Heart left ventricle (tissue), 16 donors: ENCODE results near the gene RHOH. TPM values are rescaled to one million over a fixed set of nuclear protein-coding genes. Genes with fewer than 3 reads are reported as not detected.
A peak's percentile ranks its signal among the peaks of the same experiment; 100 is the strongest.

Experiments used
- ATAC-seq, 4 donors: fragments of 200-7000 bp; cut with Tn5 transposase; one replicate each; pipeline ENCODE4 v1.9.1; 2020 to 2022; ENCODE audit warnings: moderate library complexity in 4 of 4, mild to moderate bottlenecking in 3 of 4, moderate number of reproducible peaks in 1 of 4
- DNase-seq, 5 donors: peaks; one replicate each; pipeline ENCODE4 v3.0.0-alpha.2; 2020
- H3K27ac ChIP-seq, 12 donors: fragments of 200-600 bp; sonication (generic) in 4 of 12; one replicate each; pipeline versions ENCODE4 v1.5.0 to v1.8.0; 2016 to 2022; ENCODE audit warnings: mild to moderate bottlenecking in 2 of 12
- H3K27me3 ChIP-seq, 9 donors: fragments of 200-600 bp; sonication (generic) in 2 of 9; one replicate each; pipeline versions ENCODE4 v1.5.1 to v1.8.0; 2016 to 2022; ENCODE audit warnings: mild to moderate bottlenecking in 3 of 9
- H3K36me3 ChIP-seq, 9 donors: fragments of 200-600 bp; sonication (generic) in 2 of 9; one replicate each; pipeline versions ENCODE4 v1.5.0 to v1.8.0; 2018 to 2022; ENCODE audit warnings: mild to moderate bottlenecking in 2 of 9
- H3K4me1 ChIP-seq, 12 donors: fragments of 200-600 bp; sonication (generic) in 4 of 12; one replicate each; pipeline versions ENCODE4 v1.5.0 to v1.8.0; 2016 to 2022; ENCODE audit warnings: mild to moderate bottlenecking in 3 of 12
- H3K4me3 ChIP-seq, 12 donors: fragments of 200-600 bp; sonication (generic) in 4 of 12; one replicate each; pipeline versions ENCODE4 v1.5.0 to v1.8.0; 2017 to 2022; ENCODE audit warnings: mild to moderate bottlenecking in 9 of 12, moderate library complexity in 4 of 12
- H3K9me3 ChIP-seq, 12 donors: fragments of 200-600 bp; sonication (generic) in 4 of 12; one replicate each; pipeline versions ENCODE4 v1.5.0 to v1.8.0; 2016 to 2022; ENCODE audit warnings: mild to moderate bottlenecking in 1 of 12
- POLR2A ChIP-seq, 2 donors: fragments of 450-650 bp; IDR thresholded peaks; one replicate each; pipeline ENCODE4 v1.6.1; 2017; ENCODE audit warnings: antibody characterized with exemption in 2 of 2, mild to moderate bottlenecking in 2 of 2, moderate library complexity in 2 of 2
- WGBS, 4 donors: extraction: QIAGEN DNeasy Blood & Tissue Kit in 2 of 4; methylation state at CpG; one replicate each; pipeline versions ENCODE4 v1.1.5 to v1.1.7; 2013 to 2018; 5-methylcytosine and 5-hydroxymethylcytosine counted together
- intact Hi-C, 10 donors: fragments of 100-400 bp; cut with DNase I; formaldehyde crosslinking; loops; one replicate each; pipeline versions ENCODE4 v1.11.1 to v1.14.2; 2022
- polyA plus RNA-seq, 2 donors: library from polyadenylated mRNA; stranded (reverse); fragments of 200-250 nt; gene quantifications; one replicate each; pipeline ENCODE4 v1.2.3, GENCODE V29; 2013
- total RNA-seq, 9 donors: library from RNA; depleted of rRNA in 2 of 9; stranded (reverse); fragments of >200 nt in 2 of 9; fragmentation: NEBNext Ultra II Directional in 3 of 9; extraction: Animal tissue kit (Norgen Biotek cat#: 25700) in 3 of 9; gene quantifications; one replicate each; pipeline versions ENCODE4 v1.1.0 to v1.2.4, GENCODE V29; 2016 to 2023
- TF ChIP-seq, protein P1 (sequence below), 12 donors: fragments of 200-600 bp; sonication (generic) in 4 of 12; IDR thresholded peaks; one replicate each; pipeline versions ENCODE4 v1.5.0 to v1.8.0; 2018 to 2022; ENCODE audit warnings: antibody characterized with exemption in 12 of 12, mild to moderate bottlenecking in 5 of 12
- donor health status: ischemic (EF 13 %, LVEDD 7.1; RV severe dilation, severe dysfunction).
- donor health status: healthy with polysubstance abuse.
- donor health status: DM: no; HTN: yes; CAD: no.
- donor health status: DM: no; HTN: no; CAD: no.
- donor health status: ischemic (EF 25% LVEDD 6.9; RV normal size, moderate dysfunction).
- donor health status: ischemic (EF 25% LVEDD 5.7; RV mildly dilated, moderate dysfunction).
- donor health status: healthy.
- donor health status: DM: yes; HTN: yes; CAD: no.
- donor health status: ischemic (EF 35%, LVEDD 5.7; RV mildly dilated, moderate dysfunction).
- donor health status: nonischemic (EF 11% LVEDD 7.7; RV severe dilation, severe dysfunction).
- donor health status: DM: yes; HTN: yes; CAD: no.
- donor health status: PGD.
- donor health status: ischemic (EF 29% LVEDD 5.4; RV normal size, mild dysfunction).
- donor health status: nonischemic (EF 23%, LVEDD 6.1; RV moderate dilation, normal function).

Gene RHOH
- total and polyA plus RNA-seq, 11 donors: 0.30 to 6.6 (median 0.59) TPM; not detected in 5

DNA sequence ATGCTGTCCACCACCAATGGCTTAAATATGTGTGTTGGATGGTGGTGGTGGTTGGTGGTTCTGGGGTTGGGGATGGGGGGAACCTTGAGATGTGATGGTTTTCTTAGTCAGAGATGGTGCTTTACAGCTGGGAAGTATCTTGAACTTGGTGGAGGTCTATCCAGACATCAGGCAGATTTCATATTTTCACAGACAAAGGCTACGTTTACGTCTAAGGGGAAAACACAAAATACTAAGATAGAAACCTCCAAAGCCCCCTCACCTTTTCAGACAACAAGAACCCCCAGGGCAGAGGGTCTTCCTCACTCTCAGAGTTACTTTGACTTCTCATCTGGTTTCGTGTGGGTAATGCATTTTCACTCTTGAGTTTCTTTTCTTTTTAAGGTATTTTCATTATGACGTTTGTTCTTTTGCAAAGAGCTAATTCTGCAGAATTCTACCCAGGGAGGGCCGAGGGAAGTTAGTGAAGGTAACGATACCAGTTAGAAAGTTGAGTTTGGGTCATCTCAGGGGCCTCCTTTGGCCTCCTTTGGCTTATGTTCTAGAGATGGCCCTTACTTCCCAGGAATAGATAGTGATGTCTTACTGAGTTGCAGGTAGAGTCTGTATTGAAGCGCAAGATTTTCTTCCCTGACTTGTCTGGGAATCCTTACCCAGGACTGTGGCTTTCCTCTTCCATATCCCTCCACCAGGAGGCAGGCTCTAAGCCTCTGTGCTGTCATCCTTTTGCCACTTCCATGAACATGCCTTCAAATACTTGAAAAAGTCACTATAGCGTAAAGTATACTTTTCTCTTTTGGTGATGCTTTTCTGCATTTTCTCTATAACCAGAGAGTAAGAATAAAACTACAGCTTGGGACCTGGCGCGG, 31.9 kb downstream of the RHOH start:
- no peaks in the 10 kb centered on the region for H3K9me3 ChIP-seq
- intact Hi-C loops: no loop called here
- ATAC-seq: no peak
- no peak for DNase-seq
- H3K36me3 ChIP-seq: no peaks in the 10 kb centered on the region
- H3K27me3 ChIP-seq: no peaks in the 10 kb centered on the region
- 91 to 95% (median 92%) methylated on average over 10 of the region's 10 CpGs for WGBS, 4 donors
- no peak overlapping the region for H3K4me3 ChIP-seq
- peaks cover 0 to 46% (median 0%) of the 10 kb centered on the region in 12 donors for H3K4me1 ChIP-seq
- H3K27ac ChIP-seq: peak overlapping the region in 1 of 12 donors; percentile 57
- TF ChIP-seq, protein P1, sequence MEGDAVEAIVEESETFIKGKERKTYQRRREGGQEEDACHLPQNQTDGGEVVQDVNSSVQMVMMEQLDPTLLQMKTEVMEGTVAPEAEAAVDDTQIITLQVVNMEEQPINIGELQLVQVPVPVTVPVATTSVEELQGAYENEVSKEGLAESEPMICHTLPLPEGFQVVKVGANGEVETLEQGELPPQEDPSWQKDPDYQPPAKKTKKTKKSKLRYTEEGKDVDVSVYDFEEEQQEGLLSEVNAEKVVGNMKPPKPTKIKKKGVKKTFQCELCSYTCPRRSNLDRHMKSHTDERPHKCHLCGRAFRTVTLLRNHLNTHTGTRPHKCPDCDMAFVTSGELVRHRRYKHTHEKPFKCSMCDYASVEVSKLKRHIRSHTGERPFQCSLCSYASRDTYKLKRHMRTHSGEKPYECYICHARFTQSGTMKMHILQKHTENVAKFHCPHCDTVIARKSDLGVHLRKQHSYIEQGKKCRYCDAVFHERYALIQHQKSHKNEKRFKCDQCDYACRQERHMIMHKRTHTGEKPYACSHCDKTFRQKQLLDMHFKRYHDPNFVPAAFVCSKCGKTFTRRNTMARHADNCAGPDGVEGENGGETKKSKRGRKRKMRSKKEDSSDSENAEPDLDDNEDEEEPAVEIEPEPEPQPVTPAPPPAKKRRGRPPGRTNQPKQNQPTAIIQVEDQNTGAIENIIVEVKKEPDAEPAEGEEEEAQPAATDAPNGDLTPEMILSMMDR (IDR thresholded peaks at IDR 0.05): peak in 2 of 12 donors; percentile 10 to 23
- TF ChIP-seq POLR2A (IDR thresholded peaks at IDR 0.05): no peak

GRCh38 chr4:40231316-40231863, 34.6 kb downstream of the RHOH start:
- no peak for TF ChIP-seq POLR2A (IDR thresholded peaks at IDR 0.05)
- TF ChIP-seq, protein P1 (IDR thresholded peaks at IDR 0.05): no peak
- ATAC-seq (no peak), DNase-seq (no peak)
- Histone ChIP-seq H3K9me3 (no peaks in the 10 kb centered on the region), H3K4me1 (peaks cover 0 to 39% (median 0%) of the 10 kb centered on the region in 12 donors), H3K27me3 (no peaks in the 10 kb centered on the region), H3K4me3 (no peak overlapping the region), H3K27ac (peak overlapping the region in 1 of 12 donors; percentile 68), H3K36me3 (no peaks in the 10 kb centered on the region)
- intact Hi-C loops: no loop called here
- WGBS, 4 donors: 74 to 83% (median 82%) methylated on average over 8 of the region's 8 CpGs

- intact Hi-C loops: no loop called here
- no peak for ATAC-seq
- peaks cover 0 to 28% (median 0%) of the 10 kb centered on the region in 12 donors for H3K4me1 ChIP-seq
- H3K36me3 ChIP-seq: no peaks in the 10 kb centered on the region
- WGBS, 4 donors: 65 to 87% (median 79%) methylated on average over 3 of the region's 3 CpGs
- no peak for TF ChIP-seq POLR2A (IDR thresholded peaks at IDR 0.05)
- TF ChIP-seq, protein P1 (IDR thresholded peaks at IDR 0.05): no peak
- no peak for DNase-seq
- H3K4me3 ChIP-seq: no peak overlapping the region
- peak overlapping the region in 1 of 12 donors; percentile 10 for H3K27ac ChIP-seq
- H3K27me3 ChIP-seq: no peaks in the 10 kb centered on the region
- no peaks in the 10 kb centered on the region for H3K9me3 ChIP-seq
These were observed 35.8 kb downstream of the RHOH start for GRCh38 chr4:40232610-40233009.

DNA sequence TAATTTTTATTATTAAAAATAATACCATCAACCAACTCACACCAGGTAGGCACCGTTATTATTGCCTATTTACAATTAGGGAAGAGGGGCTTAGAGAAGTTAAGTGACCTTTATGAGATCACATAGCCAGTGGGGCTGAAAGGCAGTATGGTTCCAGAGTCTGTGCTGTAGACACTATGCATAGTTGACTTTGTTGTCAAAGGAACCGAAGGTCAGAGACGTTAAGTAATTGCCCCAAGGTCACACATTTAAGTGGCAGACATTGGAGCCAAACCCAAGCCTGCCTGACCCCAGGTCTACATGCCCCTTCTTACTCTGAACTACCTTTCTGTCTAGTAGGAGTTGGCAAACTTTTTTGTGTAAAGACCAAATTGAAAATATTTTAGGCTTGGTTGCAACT, 36.4 kb downstream of the RHOH start:
- Histone ChIP-seq H3K4me1 (peaks cover 0 to 25% (median 0%) of the 10 kb centered on the region in 12 donors), H3K36me3 (no peaks in the 10 kb centered on the region), H3K27ac (no peak overlapping the region), H3K4me3 (no peak overlapping the region), H3K9me3 (no peaks in the 10 kb centered on the region), H3K27me3 (no peaks in the 10 kb centered on the region)
- DNase-seq: no peak
- WGBS, 4 donors: 63 to 84% (median 76%) methylated on average over 3 of the region's 3 CpGs
- ATAC-seq: no peak
- TF ChIP-seq, protein P1 (IDR thresholded peaks at IDR 0.05): no peak
- TF ChIP-seq POLR2A (IDR thresholded peaks at IDR 0.05): no peak
- intact Hi-C loops: no loop called here
